DOHH2 (cell line): ENCODE data around the gene U2AF2.

ENCODE experiments used
- H3F3A ChIP-seq: fragments of 200-600 bp; sonication (generic), shearing (Covaris generic); 2 replicates; pipeline ENCODE4 v1.6.0; 2016; ENCODE audit warnings: antibody characterized with exemption, mild to moderate bottlenecking; ENCODE audit not compliant: control insufficient read depth, insufficient read depth
- H3K27ac ChIP-seq: fragments of 200-600 bp; sonication (generic); 2 replicates; pipeline ENCODE4 v1.5.1; 2014; ENCODE audit warnings: low read depth, mild to moderate bottlenecking, low read length, moderate library complexity
- H3K27me3 ChIP-seq: fragments of 200-600 bp; sonication (generic); 2 replicates; pipeline ENCODE4 v1.6.1; 2014; ENCODE audit warnings: mild to moderate bottlenecking, low read length, mixed read lengths; ENCODE audit not compliant: control insufficient read depth
- H3K36me3 ChIP-seq: fragments of 200-600 bp; sonication (generic); 2 replicates; pipeline ENCODE4 v1.6.1; 2014; ENCODE audit warnings: mild to moderate bottlenecking, low read length, moderate library complexity, mixed read lengths; ENCODE audit not compliant: control insufficient read depth
- H3K4me1 ChIP-seq: fragments of 200-600 bp; sonication (generic); 2 replicates; pipeline ENCODE4 v1.6.1; 2014; ENCODE audit warnings: mild to moderate bottlenecking, low read length, mixed read lengths; ENCODE audit not compliant: control insufficient read depth
- H3K4me2 ChIP-seq: fragments of 200-600 bp; sonication (generic); 2 replicates; pipeline ENCODE4 v1.6.0; 2014; ENCODE audit warnings: mild to moderate bottlenecking, low read length, moderate library complexity
- H3K4me3 ChIP-seq: fragments of 200-600 bp; sonication (generic); 2 replicates; pipeline ENCODE4 v1.5.1; 2014; ENCODE audit warnings: mild to moderate bottlenecking, low read length, mixed read lengths
- H3K79me2 ChIP-seq: fragments of 200-600 bp; sonication (generic); 2 replicates; pipeline ENCODE4 v1.6.1; 2014; ENCODE audit warnings: mild to moderate bottlenecking, low read length, mixed read lengths; ENCODE audit not compliant: control insufficient read depth
- H3K9me2 ChIP-seq: fragments of 200-600 bp; sonication (generic); replicated peaks from 2 replicates; pipeline ENCODE4 v1.6.1; 2014; ENCODE audit warnings: mild to moderate bottlenecking, low read length, mixed read lengths; ENCODE audit not compliant: control insufficient read depth
- H3K9me3 ChIP-seq: fragments of 200-600 bp; sonication (generic); 2 replicates; pipeline ENCODE4 v1.6.1; 2014; ENCODE audit warnings: antibody characterized with exemption, low read length, mixed read lengths; ENCODE audit not compliant: control insufficient read depth, insufficient read depth
- H4K20me1 ChIP-seq: fragments of 200-600 bp; sonication (generic); 2 replicates; pipeline ENCODE4 v1.6.0; 2014; ENCODE audit warnings: low read depth, mild to moderate bottlenecking, antibody characterized with exemption, low read length, moderate library complexity; ENCODE audit not compliant: control insufficient read depth, insufficient read depth
- CTCF ChIP-seq: fragments of 200-600 bp; sonication (generic); IDR thresholded peaks from one replicate; pipeline ENCODE4 v1.5.1; 2014; ENCODE audit warnings: antibody characterized with exemption, mild to moderate bottlenecking, low read depth, low read length; ENCODE audit not compliant: poor library complexity, severe bottlenecking
- EZH2phosphoT487 ChIP-seq: fragments of 200-600 bp; sonication (generic); IDR thresholded peaks from 2 replicates; pipeline ENCODE4 v1.6.1; 2017; ENCODE audit warnings: borderline replicate concordance, mild to moderate bottlenecking, antibody characterized with exemption, low read length, moderate library complexity, mixed read lengths

Gene U2AF2

GRCh38 chr19:55686311-55687050 lies 31.6 kb downstream of the U2AF2 start:
- H3K9me3 ChIP-seq, result no peaks in the 10 kb centered on the region
- H4K20me1 ChIP-seq, result 0 out of 2 replicates have a peak, but pooled peaks cover 5% of the 10 kb centered on the region
- H3K4me1 ChIP-seq, result no peaks in the 10 kb centered on the region
- no peak overlapping the region for H3K4me2 ChIP-seq
- no peak overlapping the region for H3K4me3 ChIP-seq
- H3K27ac ChIP-seq, result no peak overlapping the region
- no peaks in the 10 kb centered on the region for H3F3A ChIP-seq
- H3K79me2 ChIP-seq, result peaks cover 65% of the 10 kb centered on the region
- H3K27me3 ChIP-seq, result no peaks in the 10 kb centered on the region
- H3K9me2 ChIP-seq, result no peaks in the 10 kb centered on the region
- peaks cover 91% of the 10 kb centered on the region for H3K36me3 ChIP-seq
- TF ChIP-seq EZH2phosphoT487, result no peak
- no peak for TF ChIP-seq CTCF

GRCh38 chr19:55687281-55688201 lies 32.7 kb downstream of the U2AF2 start:
- Histone ChIP-seq H3K36me3 (peaks cover 92% of the 10 kb centered on the region), H3K79me2 (peaks cover 56% of the 10 kb centered on the region), H3F3A (no peaks in the 10 kb centered on the region), H4K20me1 (0 out of 2 replicates have a peak, but pooled peaks cover 5% of the 10 kb centered on the region), H3K27me3 (no peaks in the 10 kb centered on the region), H3K4me1 (no peaks in the 10 kb centered on the region), H3K9me2 (no peaks in the 10 kb centered on the region), H3K4me2 (no peak overlapping the region), H3K27ac (no peak overlapping the region), H3K4me3 (no peak overlapping the region), H3K9me3 (no peaks in the 10 kb centered on the region)
- TF ChIP-seq CTCF (no peak), EZH2phosphoT487 (no peak)

DNA sequence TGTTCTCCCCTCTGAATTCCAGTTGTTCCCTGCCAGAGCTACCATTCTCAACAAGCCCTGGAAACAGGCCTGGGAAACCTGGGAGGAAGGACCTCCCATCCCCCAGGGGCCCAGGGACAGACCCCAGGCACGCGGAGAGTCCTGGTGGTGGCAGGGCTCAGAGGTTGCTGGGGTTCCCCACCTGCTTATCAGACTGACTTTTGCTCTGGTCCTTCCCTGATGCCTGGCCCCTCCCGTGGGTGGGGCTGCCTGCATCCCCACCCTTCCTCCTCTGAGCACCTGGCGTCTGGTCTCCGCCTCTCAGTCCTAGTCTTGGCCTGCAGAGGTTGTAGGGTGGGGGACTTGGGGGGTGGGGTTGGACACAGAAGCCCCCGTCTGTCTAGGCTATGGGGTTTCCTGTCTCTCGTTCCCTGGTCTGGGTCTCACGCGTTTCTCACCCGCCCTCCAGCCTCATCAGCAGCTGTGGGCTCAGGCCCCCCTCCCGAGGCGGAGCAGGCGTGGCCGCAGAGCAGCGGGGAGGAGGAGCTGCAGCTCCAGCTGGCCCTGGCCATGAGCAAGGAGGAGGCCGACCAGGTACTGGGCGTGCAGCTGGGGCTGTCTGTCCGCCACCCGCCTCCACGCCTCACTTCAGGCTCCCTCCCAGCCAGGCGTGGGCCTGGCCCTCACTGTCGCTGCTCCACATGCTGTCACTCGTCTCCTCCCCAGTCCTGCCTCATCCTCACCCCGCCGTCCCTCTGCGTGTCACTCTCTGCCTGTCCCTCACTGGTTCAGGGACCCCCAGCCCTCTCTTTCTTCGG lies 33.8 kb downstream of the U2AF2 start:
- Histone ChIP-seq H3K79me2 (peaks cover 48% of the 10 kb centered on the region), H3K27ac (no peak overlapping the region), H3K9me2 (no peaks in the 10 kb centered on the region), H3K4me3 (no peak overlapping the region), H4K20me1 (0 out of 2 replicates have a peak, but pooled peaks cover 5% of the 10 kb centered on the region), H3F3A (no peaks in the 10 kb centered on the region), H3K9me3 (no peaks in the 10 kb centered on the region), H3K27me3 (no peaks in the 10 kb centered on the region), H3K36me3 (peaks cover 98% of the 10 kb centered on the region), H3K4me2 (no peak overlapping the region), H3K4me1 (no peaks in the 10 kb centered on the region)
- TF ChIP-seq CTCF (no peak), EZH2phosphoT487 (no peak)
